Measurements from ENCODE around the gene TARS1. TPM values are rescaled to one million over a fixed set of nuclear protein-coding genes. Genes with fewer than 3 reads are reported as not detected.

The TARS1 gene
- total RNA-seq, 2 experiments from 2014 or later, result 31.3 to 32.0 TPM

DNA sequence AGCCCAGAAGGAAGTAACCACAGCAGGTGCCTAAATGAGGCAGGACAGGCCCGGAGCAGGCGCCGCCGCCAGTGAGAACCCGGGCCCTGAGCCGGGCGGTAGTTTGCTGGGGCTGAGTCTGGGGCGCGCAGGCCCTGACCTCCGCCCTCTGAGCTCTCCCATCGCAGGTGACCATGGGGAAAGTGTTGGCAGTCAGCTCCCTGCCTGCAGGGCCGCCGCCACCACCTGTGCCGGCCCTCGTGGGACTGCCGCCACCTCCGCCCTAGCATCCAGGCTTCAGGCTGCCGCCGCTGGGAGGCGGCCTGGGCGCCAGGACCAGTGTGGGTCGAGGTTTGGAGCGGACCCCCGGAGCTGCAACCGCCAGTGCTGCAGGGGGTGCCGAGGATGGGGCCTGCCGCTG is 61.1 kb downstream of the TARS1 start:
- no peak for ATAC-seq (ENCODE audit: poor library complexity)
- H3K4me3 ChIP-seq (ENCODE audit: low read length), result no peak overlapping the region
- H3K27me3 Mint-ChIP-seq, result no peaks in the 10 kb centered on the region
- H3K36me3 Mint-ChIP-seq (ENCODE audit: low read depth), result no peaks in the 10 kb centered on the region
- intact Hi-C loops (cut with DNase I, micrococcal nuclease), result no loop called here
- no peaks in the 10 kb centered on the region for H3K36me3 ChIP-seq (ENCODE audit: insufficient read depth, low read length)
- TF ChIP-seq, protein P1, sequence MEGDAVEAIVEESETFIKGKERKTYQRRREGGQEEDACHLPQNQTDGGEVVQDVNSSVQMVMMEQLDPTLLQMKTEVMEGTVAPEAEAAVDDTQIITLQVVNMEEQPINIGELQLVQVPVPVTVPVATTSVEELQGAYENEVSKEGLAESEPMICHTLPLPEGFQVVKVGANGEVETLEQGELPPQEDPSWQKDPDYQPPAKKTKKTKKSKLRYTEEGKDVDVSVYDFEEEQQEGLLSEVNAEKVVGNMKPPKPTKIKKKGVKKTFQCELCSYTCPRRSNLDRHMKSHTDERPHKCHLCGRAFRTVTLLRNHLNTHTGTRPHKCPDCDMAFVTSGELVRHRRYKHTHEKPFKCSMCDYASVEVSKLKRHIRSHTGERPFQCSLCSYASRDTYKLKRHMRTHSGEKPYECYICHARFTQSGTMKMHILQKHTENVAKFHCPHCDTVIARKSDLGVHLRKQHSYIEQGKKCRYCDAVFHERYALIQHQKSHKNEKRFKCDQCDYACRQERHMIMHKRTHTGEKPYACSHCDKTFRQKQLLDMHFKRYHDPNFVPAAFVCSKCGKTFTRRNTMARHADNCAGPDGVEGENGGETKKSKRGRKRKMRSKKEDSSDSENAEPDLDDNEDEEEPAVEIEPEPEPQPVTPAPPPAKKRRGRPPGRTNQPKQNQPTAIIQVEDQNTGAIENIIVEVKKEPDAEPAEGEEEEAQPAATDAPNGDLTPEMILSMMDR (IDR thresholded peaks at IDR 0.05), result no peak
- H3K4me1 ChIP-seq (ENCODE audit: insufficient read depth, low read length), result no peaks in the 10 kb centered on the region
- H3K9me3 Mint-ChIP-seq, result no peaks in the 10 kb centered on the region
- H3K27ac Mint-ChIP-seq, result no peak overlapping the region
- no peak for DNase-seq
- ChIA-PET POLR2A (no interaction called here), CTCF (no interaction called here)
- H3K4me1 Mint-ChIP-seq (ENCODE audit: low read depth), result no peaks in the 10 kb centered on the region
- H3K27me3 ChIP-seq (ENCODE audit: control insufficient read depth in 1 of 2, insufficient read depth in 2 of 2, low read length in 2 of 2), result no peaks in the 10 kb centered on the region
- H3K27ac ChIP-seq (ENCODE audit: low read depth in 1 of 2, low read length in 2 of 2), result no peak overlapping the region
- no peak overlapping the region for H3K4me3 Mint-ChIP-seq
- no peaks in the 10 kb centered on the region for H3K9me3 ChIP-seq (ENCODE audit: control insufficient read depth in 1 of 2, insufficient read depth in 1 of 2, low read length in 2 of 2)

DNA sequence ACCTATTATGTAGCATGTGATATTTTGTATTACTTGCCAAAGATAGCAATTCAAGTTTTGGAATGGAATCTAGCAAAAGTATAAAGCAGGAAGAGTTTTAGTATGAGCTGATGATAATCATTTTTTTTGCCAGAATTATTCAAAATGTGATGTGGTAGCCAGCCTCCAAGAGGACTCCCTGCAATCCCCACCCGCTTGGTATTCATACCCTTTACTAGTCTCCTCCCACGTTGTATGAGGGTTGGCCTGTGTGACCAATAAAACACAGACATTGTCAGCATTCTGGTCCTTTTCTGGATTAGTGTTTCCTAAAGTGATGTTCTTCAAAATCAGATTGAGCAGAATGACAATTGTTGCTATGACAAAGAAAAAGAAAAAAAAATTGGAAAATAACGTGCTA is 63.8 kb downstream of the TARS1 start:
- TF ChIP-seq, protein P1 (IDR thresholded peaks at IDR 0.05), result no peak
- ATAC-seq (ENCODE audit: poor library complexity) (no peak), DNase-seq (no peak)
- ChIA-PET CTCF (no interaction called here), POLR2A (no interaction called here)
- Mint-ChIP-seq H3K27me3 (no peaks in the 10 kb centered on the region), H3K36me3 (ENCODE audit: low read depth) (no peaks in the 10 kb centered on the region), H3K4me1 (ENCODE audit: low read depth) (no peaks in the 10 kb centered on the region), H3K27ac (no peak overlapping the region), H3K9me3 (no peaks in the 10 kb centered on the region), H3K4me3 (no peak overlapping the region)
- Histone ChIP-seq H3K36me3 (ENCODE audit: insufficient read depth, low read length) (no peaks in the 10 kb centered on the region), H3K9me3 (ENCODE audit: control insufficient read depth in 1 of 2, insufficient read depth in 1 of 2, low read length in 2 of 2) (no peaks in the 10 kb centered on the region), H3K27ac (ENCODE audit: low read depth in 1 of 2, low read length in 2 of 2) (no peak overlapping the region), H3K4me1 (ENCODE audit: insufficient read depth, low read length) (no peaks in the 10 kb centered on the region), H3K4me3 (ENCODE audit: low read length) (no peak overlapping the region), H3K27me3 (ENCODE audit: control insufficient read depth in 1 of 2, insufficient read depth in 2 of 2, low read length in 2 of 2) (no peaks in the 10 kb centered on the region)
- intact Hi-C loops (cut with DNase I, micrococcal nuclease), result no loop called here

DNA sequence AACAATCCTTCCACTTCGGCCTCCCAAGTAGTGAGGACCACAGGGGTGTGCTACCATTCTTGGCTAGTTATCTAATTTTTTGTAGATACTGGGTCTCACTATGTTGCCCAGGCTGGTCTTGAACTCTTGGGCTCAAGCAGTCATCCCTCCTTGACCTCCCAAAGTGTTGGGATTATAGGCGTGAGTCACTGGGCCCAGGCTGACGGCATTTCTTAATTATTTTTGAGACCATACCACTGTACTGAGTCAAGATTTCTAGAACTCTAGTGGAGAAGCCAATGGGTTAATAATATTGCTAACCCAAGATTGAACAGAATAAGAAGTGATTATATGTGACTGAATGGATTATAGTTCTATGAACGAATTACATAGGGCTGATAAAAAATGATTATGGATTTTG is 66.7 kb downstream of the TARS1 start:
- H3K9me3 Mint-ChIP-seq, result no peaks in the 10 kb centered on the region
- no peak for DNase-seq
- no peaks in the 10 kb centered on the region for H3K27me3 ChIP-seq (ENCODE audit: control insufficient read depth in 1 of 2, insufficient read depth in 2 of 2, low read length in 2 of 2)
- H3K4me3 Mint-ChIP-seq, result no peak overlapping the region
- H3K4me3 ChIP-seq (ENCODE audit: low read length), result no peak overlapping the region
- ATAC-seq (ENCODE audit: poor library complexity), result no peak
- H3K4me1 Mint-ChIP-seq (ENCODE audit: low read depth), result no peaks in the 10 kb centered on the region
- H3K9me3 ChIP-seq (ENCODE audit: control insufficient read depth in 1 of 2, insufficient read depth in 1 of 2, low read length in 2 of 2), result no peaks in the 10 kb centered on the region
- no peak overlapping the region for H3K27ac Mint-ChIP-seq
- intact Hi-C loops (cut with DNase I, micrococcal nuclease), result no loop called here
- H3K4me1 ChIP-seq (ENCODE audit: insufficient read depth, low read length), result no peaks in the 10 kb centered on the region
- no peaks in the 10 kb centered on the region for H3K27me3 Mint-ChIP-seq
- no peaks in the 10 kb centered on the region for H3K36me3 ChIP-seq (ENCODE audit: insufficient read depth, low read length)
- TF ChIP-seq, protein P1 (IDR thresholded peaks at IDR 0.05), result no peak
- no peaks in the 10 kb centered on the region for H3K36me3 Mint-ChIP-seq (ENCODE audit: low read depth)
- ChIA-PET CTCF (no interaction called here), POLR2A (no interaction called here)
- no peak overlapping the region for H3K27ac ChIP-seq (ENCODE audit: low read depth in 1 of 2, low read length in 2 of 2)

All from CD4-positive, alpha-beta T cell (primary cell).